Fibroblast of lung (primary cell): Measurements from ENCODE around the gene THY1. TPM values are rescaled to one million over a fixed set of nuclear protein-coding genes. Genes with fewer than 3 reads are reported as not detected.
A peak's percentile ranks its signal among the peaks of the same experiment; 100 is the strongest.

Source experiments
- DNase-seq, 2 donors: peaks; one replicate each; pipeline versions ENCODE4 v3.0.0 to v3.0.0-alpha.2; 2010; ENCODE audit warnings: low read depth in 2 of 2
- H2AFZ ChIP-seq: 2 replicates; pipeline ENCODE4 v1.5.1; 2012; ENCODE audit warnings: low read length, control low read depth, inconsistent platforms
- H3K27ac ChIP-seq: 2 replicates; pipeline ENCODE4 v1.5.1; 2011; ENCODE audit warnings: low read length, control low read depth; ENCODE audit not compliant: insufficient read depth
- H3K27me3 ChIP-seq: 2 replicates; pipeline ENCODE4 v1.5.1; 2011; ENCODE audit warnings: mild to moderate bottlenecking, low read length; ENCODE audit not compliant: control insufficient read depth, insufficient read depth
- H3K36me3 ChIP-seq: 2 replicates; pipeline ENCODE4 v1.5.1; 2011; ENCODE audit warnings: low read length; ENCODE audit not compliant: control insufficient read depth, insufficient read depth
- H3K4me1 ChIP-seq: 2 replicates; pipeline ENCODE4 v1.5.1; 2011; ENCODE audit warnings: low read length; ENCODE audit not compliant: control insufficient read depth, insufficient read depth; ENCODE audit errors: extremely low read depth
- H3K4me2 ChIP-seq: 2 replicates; pipeline ENCODE4 v1.5.1; 2011; ENCODE audit warnings: low read length, control low read depth; ENCODE audit not compliant: insufficient read depth; ENCODE audit errors: extremely low read depth
- H3K4me3 ChIP-seq, 4 experiments: fragments of 200-600 bp in 1 of 4; sonication (generic) in 1 of 4; replicated peaks in 1 of 4; 2 replicates each; pipeline ENCODE4 v1.5.1; 2011 to 2016; ENCODE audit warnings: low read length in 4 of 4, low read depth in 3 of 4, mild to moderate bottlenecking in 3 of 4, control low read depth in 2 of 4, inconsistent platforms in 1 of 4, mixed read lengths in 1 of 4; ENCODE audit not compliant: insufficient read depth in 1 of 4; ENCODE audit errors: control extremely low read depth in 1 of 4
- H3K79me2 ChIP-seq: 2 replicates; pipeline ENCODE4 v1.5.1; 2012; ENCODE audit warnings: mild to moderate bottlenecking, low read length, inconsistent platforms; ENCODE audit not compliant: control insufficient read depth, insufficient read depth
- H3K9ac ChIP-seq: 2 replicates; pipeline ENCODE4 v1.5.1; 2011; ENCODE audit warnings: mild to moderate bottlenecking, low read length, control low read depth; ENCODE audit not compliant: insufficient read depth
- H3K9me3 ChIP-seq: 2 replicates; pipeline ENCODE4 v1.5.1; 2012; ENCODE audit warnings: low read depth, low read length; ENCODE audit not compliant: control insufficient read depth, insufficient read depth
- H4K20me1 ChIP-seq: 2 replicates; pipeline ENCODE4 v1.5.1; 2011; ENCODE audit warnings: low read length; ENCODE audit not compliant: control insufficient read depth, insufficient read depth; ENCODE audit errors: extremely low read depth
- EZH2 ChIP-seq: IDR thresholded peaks from 2 replicates; pipeline ENCODE4 v1.5.1; 2012; ENCODE audit warnings: low read length, control low read depth, mild to moderate bottlenecking; ENCODE audit errors: missing control alignments
- polyA plus RNA-seq, 2 donors: library from polyadenylated mRNA; depleted of rRNA in 1 of 2; stranded (reverse) in 1 of 2; unstranded in 1 of 2; fragments of >200 nt; gene quantifications; 2 replicates each; pipeline ENCODE4 v1.2.1, GENCODE V29; 2011 to 2012; ENCODE audit warnings: missing spikeins in 1 of 2
- total RNA-seq: library from RNA; depleted of rRNA; stranded (reverse); fragments of >200 nt; gene quantifications from 2 replicates; pipeline ENCODE4 v1.2.1, GENCODE V29; 2014
- TF ChIP-seq, protein P1 (sequence below), 2 donors: IDR thresholded peaks in 1 of 2; conservative IDR thresholded peaks in 1 of 2; 1 replicate in 1 of 2; 2 replicates in 1 of 2; pipeline ENCODE4 v1.5.1; 2011 to 2012; ENCODE audit warnings: low read length in 2 of 2, control low read depth in 1 of 2, inconsistent platforms in 1 of 2, low read depth in 1 of 2, mild to moderate bottlenecking in 1 of 2

Gene THY1
- total and polyA plus RNA-seq, 2 donors (not counting 1 experiment from before 2014, with no cell fraction given) = 292 to 824 TPM

DNA sequence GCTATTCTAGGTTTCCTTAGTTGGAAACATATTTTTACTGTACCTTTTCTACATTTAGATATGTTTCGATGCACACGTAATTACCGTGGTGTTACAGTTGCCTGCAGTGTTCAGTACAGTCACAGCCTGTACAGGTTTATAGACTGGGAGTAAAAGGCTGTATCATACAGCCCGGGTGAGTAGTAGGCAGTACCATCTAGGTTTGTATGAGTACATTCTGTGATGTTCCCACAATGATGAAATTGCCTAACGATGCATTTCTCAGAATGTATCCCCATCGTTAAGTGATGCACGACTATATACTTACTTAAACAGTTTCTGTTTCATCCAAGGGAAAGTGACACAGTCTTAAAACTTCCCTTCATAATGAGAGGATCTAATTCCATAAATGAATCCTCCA lies 13.1 kb upstream of the THY1 start:
- Histone ChIP-seq H3K4me3 (no peak overlapping the region), H3K27ac (no peak overlapping the region), H3K36me3 (no peaks in the 10 kb centered on the region), H3K4me2 (no peak overlapping the region), H3K27me3 (no peaks in the 10 kb centered on the region), H3K79me2 (no peaks in the 10 kb centered on the region), H2AFZ (no peak overlapping the region), H3K9me3 (no peaks in the 10 kb centered on the region), H4K20me1 (no peaks in the 10 kb centered on the region), H3K9ac (no peak overlapping the region), H3K4me1 (peaks cover 24% of the 10 kb centered on the region)
- no peak for TF ChIP-seq EZH2
- TF ChIP-seq, protein P1, sequence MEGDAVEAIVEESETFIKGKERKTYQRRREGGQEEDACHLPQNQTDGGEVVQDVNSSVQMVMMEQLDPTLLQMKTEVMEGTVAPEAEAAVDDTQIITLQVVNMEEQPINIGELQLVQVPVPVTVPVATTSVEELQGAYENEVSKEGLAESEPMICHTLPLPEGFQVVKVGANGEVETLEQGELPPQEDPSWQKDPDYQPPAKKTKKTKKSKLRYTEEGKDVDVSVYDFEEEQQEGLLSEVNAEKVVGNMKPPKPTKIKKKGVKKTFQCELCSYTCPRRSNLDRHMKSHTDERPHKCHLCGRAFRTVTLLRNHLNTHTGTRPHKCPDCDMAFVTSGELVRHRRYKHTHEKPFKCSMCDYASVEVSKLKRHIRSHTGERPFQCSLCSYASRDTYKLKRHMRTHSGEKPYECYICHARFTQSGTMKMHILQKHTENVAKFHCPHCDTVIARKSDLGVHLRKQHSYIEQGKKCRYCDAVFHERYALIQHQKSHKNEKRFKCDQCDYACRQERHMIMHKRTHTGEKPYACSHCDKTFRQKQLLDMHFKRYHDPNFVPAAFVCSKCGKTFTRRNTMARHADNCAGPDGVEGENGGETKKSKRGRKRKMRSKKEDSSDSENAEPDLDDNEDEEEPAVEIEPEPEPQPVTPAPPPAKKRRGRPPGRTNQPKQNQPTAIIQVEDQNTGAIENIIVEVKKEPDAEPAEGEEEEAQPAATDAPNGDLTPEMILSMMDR (conservative IDR thresholded peaks at IDR 0.05 in 1 of 2, IDR thresholded peaks at IDR 0.05 in 1 of 2; ENCODE audit: low read depth in 1 of 2, low read length in 2 of 2) = no peak
- no peak for DNase-seq

DNA sequence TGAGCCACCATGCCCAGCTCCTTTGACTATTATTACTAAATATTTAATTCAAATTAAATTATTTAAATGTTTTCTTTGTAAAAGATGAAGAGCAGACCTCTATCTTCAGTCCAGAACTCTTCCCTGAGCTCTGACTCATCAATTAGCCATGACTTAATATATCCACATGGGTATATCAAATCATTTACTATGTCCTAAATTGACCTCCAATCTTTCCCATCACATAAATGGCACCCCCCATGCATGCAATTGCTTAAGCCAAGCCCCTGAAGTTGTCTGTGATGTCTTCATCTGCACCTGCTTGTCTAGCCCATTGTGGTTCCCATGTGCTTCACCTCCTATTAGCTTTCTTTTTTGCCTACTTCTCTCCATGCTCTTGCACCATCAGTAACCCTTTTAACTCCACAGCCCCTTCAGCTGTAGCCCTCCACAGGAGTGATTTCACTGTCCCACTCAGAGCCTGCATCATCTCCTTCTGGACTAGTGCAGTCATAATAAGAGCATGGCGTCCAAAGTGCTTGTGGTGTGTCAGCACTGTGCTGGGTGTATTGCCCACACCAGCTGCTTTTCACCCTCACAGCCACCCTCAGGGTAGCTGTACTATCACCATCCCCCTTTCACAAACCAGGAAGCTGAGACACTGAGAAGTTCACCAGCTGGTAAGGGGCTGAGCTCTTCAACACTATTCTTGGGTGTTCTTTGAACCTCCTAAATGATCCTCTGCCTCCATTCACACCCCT lies 11.8 kb upstream of the THY1 start:
- Histone ChIP-seq H4K20me1 (no peaks in the 10 kb centered on the region), H3K4me1 (peaks cover 24% of the 10 kb centered on the region), H3K9ac (no peak overlapping the region), H3K4me2 (no peak overlapping the region), H2AFZ (no peak overlapping the region), H3K79me2 (no peaks in the 10 kb centered on the region), H3K36me3 (no peaks in the 10 kb centered on the region), H3K27me3 (peaks cover 4% of the 10 kb centered on the region), H3K4me3 (no peak overlapping the region), H3K9me3 (no peaks in the 10 kb centered on the region), H3K27ac (no peak overlapping the region)
- TF ChIP-seq EZH2 = no peak
- TF ChIP-seq, protein P1 (conservative IDR thresholded peaks at IDR 0.05 in 1 of 2, IDR thresholded peaks at IDR 0.05 in 1 of 2; ENCODE audit: low read depth in 1 of 2, low read length in 2 of 2) = no peak
- no peak for DNase-seq

DNA sequence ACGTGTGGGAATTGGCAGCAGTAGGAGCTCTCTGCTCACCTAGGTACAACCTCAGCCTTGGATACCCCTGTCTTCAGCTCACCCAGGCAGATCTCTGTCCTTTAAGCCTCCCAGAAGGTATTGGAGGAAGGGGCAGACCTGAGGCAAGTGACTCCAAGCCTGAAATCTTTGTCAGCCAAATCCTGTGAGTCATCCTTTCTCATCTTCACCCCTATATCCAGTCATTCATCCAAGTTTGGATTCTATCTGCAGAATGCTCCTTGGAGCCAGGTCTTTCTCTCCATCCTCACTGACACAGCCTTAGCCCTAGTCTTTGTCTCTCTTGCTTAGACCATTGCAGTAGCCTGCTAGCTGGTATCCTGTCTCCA lies 10.4 kb upstream of the THY1 start:
- H3K27me3 ChIP-seq = peaks cover 6% of the 10 kb centered on the region
- peak overlapping the region; percentile 63 for H3K27ac ChIP-seq
- H3K4me2 ChIP-seq = peak overlapping the region; percentile 52
- H3K79me2 ChIP-seq = no peaks in the 10 kb centered on the region
- H3K4me1 ChIP-seq = peaks cover 21% of the 10 kb centered on the region
- no peak overlapping the region for H2AFZ ChIP-seq
- no peaks in the 10 kb centered on the region for H4K20me1 ChIP-seq
- H3K4me3 ChIP-seq = peak overlapping the region in 2 of 4 experiments; percentile 3 to 44
- H3K36me3 ChIP-seq = no peaks in the 10 kb centered on the region
- TF ChIP-seq, protein P1 (conservative IDR thresholded peaks at IDR 0.05 in 1 of 2, IDR thresholded peaks at IDR 0.05 in 1 of 2; ENCODE audit: low read depth in 1 of 2, low read length in 2 of 2) = no peak
- no peak for TF ChIP-seq EZH2
- peak; percentile 40 to 73 for DNase-seq
- no peaks in the 10 kb centered on the region for H3K9me3 ChIP-seq
- no peak overlapping the region for H3K9ac ChIP-seq
